Measurements from ENCODE around the gene CAAP1.

CAAP1 gene

DNA sequence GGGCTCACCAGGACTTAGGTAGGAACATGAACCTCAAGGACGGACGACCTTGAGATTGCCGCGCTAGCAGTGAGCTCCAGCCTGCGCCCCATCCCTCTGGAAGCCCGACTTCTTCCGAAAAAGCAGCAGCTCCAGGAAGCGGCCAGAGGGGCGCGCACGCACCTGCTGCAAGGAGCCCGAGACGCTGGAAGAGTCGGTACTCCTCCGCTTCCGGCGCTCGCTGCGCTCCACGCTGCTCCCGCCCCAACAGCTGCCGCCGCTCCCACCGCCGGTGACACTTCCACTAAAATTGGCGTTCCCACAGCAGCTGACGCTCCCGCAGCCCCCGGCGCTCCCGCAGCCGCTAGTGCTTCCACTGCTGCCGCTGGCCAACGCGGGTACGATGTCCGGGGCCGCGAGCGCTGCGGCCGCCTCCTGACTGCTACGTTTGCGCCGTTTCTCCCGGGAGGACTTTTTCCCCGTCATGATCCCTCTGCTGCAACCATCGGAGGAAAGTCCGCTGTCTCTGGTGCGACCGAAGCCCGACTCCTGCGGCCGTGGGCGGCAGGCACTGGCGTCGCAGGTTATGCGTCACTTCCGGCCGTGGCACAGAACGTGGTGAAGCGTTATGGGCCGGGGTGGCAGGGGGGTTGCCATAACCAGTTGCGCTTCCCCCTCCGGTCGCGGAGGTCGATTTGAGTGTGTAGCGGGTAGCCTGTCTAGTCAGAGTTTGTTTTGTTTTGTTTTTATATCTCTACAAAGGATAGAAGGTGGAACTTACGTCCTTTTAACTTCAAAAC, at the start of gene CAAP1 (continued):
- TF ChIP-seq, protein P1, sequence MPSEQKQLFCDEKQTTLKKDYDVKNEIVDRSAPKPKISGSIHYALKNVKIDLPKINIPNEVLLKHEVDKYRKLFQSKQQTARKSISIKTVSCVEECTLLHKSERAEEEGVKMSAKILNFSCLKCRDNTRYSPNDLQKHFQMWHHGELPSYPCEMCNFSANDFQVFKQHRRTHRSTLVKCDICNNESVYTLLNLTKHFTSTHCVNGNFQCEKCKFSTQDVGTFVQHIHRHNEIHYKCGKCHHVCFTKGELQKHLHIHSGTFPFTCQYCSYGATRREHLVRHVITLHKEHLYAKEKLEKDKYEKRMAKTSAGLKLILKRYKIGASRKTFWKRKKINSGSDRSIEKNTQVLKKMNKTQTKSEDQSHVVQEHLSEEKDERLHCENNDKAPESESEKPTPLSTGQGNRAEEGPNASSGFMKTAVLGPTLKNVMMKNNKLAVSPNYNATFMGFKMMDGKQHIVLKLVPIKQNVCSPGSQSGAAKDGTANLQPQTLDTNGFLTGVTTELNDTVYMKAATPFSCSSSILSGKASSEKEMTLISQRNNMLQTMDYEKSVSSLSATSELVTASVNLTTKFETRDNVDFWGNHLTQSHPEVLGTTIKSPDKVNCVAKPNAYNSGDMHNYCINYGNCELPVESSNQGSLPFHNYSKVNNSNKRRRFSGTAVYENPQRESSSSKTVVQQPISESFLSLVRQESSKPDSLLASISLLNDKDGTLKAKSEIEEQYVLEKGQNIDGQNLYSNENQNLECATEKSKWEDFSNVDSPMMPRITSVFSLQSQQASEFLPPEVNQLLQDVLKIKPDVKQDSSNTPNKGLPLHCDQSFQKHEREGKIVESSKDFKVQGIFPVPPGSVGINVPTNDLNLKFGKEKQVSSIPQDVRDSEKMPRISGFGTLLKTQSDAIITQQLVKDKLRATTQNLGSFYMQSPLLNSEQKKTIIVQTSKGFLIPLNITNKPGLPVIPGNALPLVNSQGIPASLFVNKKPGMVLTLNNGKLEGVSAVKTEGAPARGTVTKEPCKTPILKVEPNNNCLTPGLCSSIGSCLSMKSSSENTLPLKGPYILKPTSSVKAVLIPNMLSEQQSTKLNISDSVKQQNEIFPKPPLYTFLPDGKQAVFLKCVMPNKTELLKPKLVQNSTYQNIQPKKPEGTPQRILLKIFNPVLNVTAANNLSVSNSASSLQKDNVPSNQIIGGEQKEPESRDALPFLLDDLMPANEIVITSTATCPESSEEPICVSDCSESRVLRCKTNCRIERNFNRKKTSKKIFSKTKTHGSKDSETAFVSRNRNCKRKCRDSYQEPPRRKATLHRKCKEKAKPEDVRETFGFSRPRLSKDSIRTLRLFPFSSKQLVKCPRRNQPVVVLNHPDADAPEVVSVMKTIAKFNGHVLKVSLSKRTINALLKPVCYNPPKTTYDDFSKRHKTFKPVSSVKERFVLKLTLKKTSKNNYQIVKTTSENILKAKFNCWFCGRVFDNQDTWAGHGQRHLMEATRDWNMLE (tag by site-specific recombination; conservative IDR thresholded peaks at IDR 0.05; ENCODE audit: low read depth): peak; percentile 66
- TF ChIP-seq, protein P2, sequence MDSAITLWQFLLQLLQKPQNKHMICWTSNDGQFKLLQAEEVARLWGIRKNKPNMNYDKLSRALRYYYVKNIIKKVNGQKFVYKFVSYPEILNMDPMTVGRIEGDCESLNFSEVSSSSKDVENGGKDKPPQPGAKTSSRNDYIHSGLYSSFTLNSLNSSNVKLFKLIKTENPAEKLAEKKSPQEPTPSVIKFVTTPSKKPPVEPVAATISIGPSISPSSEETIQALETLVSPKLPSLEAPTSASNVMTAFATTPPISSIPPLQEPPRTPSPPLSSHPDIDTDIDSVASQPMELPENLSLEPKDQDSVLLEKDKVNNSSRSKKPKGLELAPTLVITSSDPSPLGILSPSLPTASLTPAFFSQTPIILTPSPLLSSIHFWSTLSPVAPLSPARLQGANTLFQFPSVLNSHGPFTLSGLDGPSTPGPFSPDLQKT (IDR thresholded peaks at IDR 0.05; ENCODE audit: borderline replicate concordance, low read depth, low read length): no peak
- TF ChIP-seq BCL11A (tag by site-specific recombination; IDR thresholded peaks at IDR 0.05; ENCODE audit: low read depth) (no peak), ZNF76 (tag by site-specific recombination; IDR thresholded peaks at IDR 0.05; ENCODE audit: borderline replicate concordance, low read depth) (peak; percentile 76; the same call in 1 of the 2 replicates), ZSCAN5A (tag by site-specific recombination; IDR thresholded peaks at IDR 0.05) (0 out of 2 replicates have a peak, but pooled peaks have one; percentile 17), ZNF513 (tag by site-specific recombination; IDR thresholded peaks at IDR 0.05) (no peak), ZNF23 (tag by site-specific recombination; IDR thresholded peaks at IDR 0.05; ENCODE audit: borderline replicate concordance) (no peak), GLI2 (tag by site-specific recombination; IDR thresholded peaks at IDR 0.05; ENCODE audit: borderline replicate concordance, low read depth) (no peak), PATZ1 (tag by site-specific recombination; IDR thresholded peaks at IDR 0.05) (peak; percentile 89), ZNF223 (tag by site-specific recombination; IDR thresholded peaks at IDR 0.05) (no peak), SP2 (tag by site-specific recombination; IDR thresholded peaks at IDR 0.05) (peak; percentile 72), ZNF148 (tag by site-specific recombination; IDR thresholded peaks at IDR 0.05; ENCODE audit: borderline replicate concordance) (no peak), ZBTB1 (tag by site-specific recombination; IDR thresholded peaks at IDR 0.05) (no peak), KLF1 (tag by site-specific recombination; IDR thresholded peaks at IDR 0.05) (peak; percentile 9; the same call in 1 of the 2 replicates), PRDM4 (tag by site-specific recombination; IDR thresholded peaks at IDR 0.05) (no peak; the same call in 1 of the 2 replicates), IKZF3 (tag by site-specific recombination; IDR thresholded peaks at IDR 0.05) (peak; percentile 89), ZNF426 (tag by site-specific recombination; IDR thresholded peaks at IDR 0.05) (no peak), ZNF585B (tag by site-specific recombination; IDR thresholded peaks at IDR 0.05) (no peak)
- TF ChIP-seq, protein P3, sequence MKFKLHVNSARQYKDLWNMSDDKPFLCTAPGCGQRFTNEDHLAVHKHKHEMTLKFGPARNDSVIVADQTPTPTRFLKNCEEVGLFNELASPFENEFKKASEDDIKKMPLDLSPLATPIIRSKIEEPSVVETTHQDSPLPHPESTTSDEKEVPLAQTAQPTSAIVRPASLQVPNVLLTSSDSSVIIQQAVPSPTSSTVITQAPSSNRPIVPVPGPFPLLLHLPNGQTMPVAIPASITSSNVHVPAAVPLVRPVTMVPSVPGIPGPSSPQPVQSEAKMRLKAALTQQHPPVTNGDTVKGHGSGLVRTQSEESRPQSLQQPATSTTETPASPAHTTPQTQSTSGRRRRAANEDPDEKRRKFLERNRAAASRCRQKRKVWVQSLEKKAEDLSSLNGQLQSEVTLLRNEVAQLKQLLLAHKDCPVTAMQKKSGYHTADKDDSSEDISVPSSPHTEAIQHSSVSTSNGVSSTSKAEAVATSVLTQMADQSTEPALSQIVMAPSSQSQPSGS (tag by site-specific recombination; IDR thresholded peaks at IDR 0.05; ENCODE audit: low read depth): no peak

Measured in HEK293 (cell line).